WTC11 (cell line): Measurements from ENCODE around the gene HAUS8.

Experiments
- FOXJ3 ChIP-seq: sonication (generic); formaldehyde crosslinking; IDR thresholded peaks from 2 replicates; pipeline ENCODE4 v1.9.0; 2021; ENCODE audit warnings: missing genetic modification reagents, mild to moderate bottlenecking, borderline replicate concordance
- NFYB ChIP-seq: sonication (generic); formaldehyde crosslinking; conservative IDR thresholded peaks from 2 replicates; pipeline ENCODE4 v1.8.0; 2022; ENCODE audit warnings: low read depth, missing genetic modification reagents
- TP53 ChIP-seq: sonication (generic); formaldehyde crosslinking; IDR thresholded peaks from 2 replicates; pipeline ENCODE4 v1.8.1; 2023; ENCODE audit warnings: mild to moderate bottlenecking, missing genetic modification reagents
- ZBTB21 ChIP-seq: sonication (generic); formaldehyde crosslinking; IDR thresholded peaks from 2 replicates; pipeline ENCODE4 v1.8.1; 2023; ENCODE audit warnings: mild to moderate bottlenecking, missing genetic modification reagents, borderline replicate concordance
- ZNF396 ChIP-seq: fragments of 250-450 bp; sonication (Bioruptor Pico); IDR thresholded peaks from 2 replicates; pipeline ENCODE4 v1.8.0; 2021; ENCODE audit warnings: mild to moderate bottlenecking, moderate library complexity, borderline replicate concordance
- TF ChIP-seq, protein P1 (sequence below): fragments of 200-600 bp; IDR thresholded peaks from 2 replicates; pipeline ENCODE4 v1.8.0; 2022; ENCODE audit warnings: antibody characterized with exemption
- TF ChIP-seq, protein P2 (sequence below): sonication (generic); formaldehyde crosslinking; IDR thresholded peaks from 2 replicates; pipeline ENCODE4 v1.8.1; 2022; ENCODE audit warnings: mild to moderate bottlenecking, missing genetic modification reagents, moderate library complexity, borderline replicate concordance

DNA sequence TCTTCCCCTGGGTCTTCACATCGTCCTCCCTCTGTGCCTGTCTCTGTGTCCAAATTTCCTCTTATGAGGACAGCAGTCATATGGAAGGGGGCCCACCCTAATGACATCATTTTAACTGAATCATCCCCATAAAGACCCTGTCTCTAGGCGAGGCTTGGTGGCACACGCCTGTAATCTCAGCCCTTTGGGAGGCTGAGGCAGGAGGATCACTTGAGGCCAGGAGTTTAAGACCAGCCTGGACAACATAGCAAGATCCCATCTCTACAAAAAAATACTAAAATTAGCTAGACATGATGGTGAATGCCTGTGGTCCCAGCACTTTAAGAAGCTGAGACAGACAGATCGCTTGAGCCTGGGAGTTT lies 5.2 kb upstream of the HAUS8 start:
- TF ChIP-seq ZNF396 (no peak), ZBTB21 (CRISPR knock-in tag) (no peak), TP53 (CRISPR knock-in tag) (no peak), FOXJ3 (no peak), NFYB (CRISPR knock-in tag) (no peak)
- TF ChIP-seq, protein P1, sequence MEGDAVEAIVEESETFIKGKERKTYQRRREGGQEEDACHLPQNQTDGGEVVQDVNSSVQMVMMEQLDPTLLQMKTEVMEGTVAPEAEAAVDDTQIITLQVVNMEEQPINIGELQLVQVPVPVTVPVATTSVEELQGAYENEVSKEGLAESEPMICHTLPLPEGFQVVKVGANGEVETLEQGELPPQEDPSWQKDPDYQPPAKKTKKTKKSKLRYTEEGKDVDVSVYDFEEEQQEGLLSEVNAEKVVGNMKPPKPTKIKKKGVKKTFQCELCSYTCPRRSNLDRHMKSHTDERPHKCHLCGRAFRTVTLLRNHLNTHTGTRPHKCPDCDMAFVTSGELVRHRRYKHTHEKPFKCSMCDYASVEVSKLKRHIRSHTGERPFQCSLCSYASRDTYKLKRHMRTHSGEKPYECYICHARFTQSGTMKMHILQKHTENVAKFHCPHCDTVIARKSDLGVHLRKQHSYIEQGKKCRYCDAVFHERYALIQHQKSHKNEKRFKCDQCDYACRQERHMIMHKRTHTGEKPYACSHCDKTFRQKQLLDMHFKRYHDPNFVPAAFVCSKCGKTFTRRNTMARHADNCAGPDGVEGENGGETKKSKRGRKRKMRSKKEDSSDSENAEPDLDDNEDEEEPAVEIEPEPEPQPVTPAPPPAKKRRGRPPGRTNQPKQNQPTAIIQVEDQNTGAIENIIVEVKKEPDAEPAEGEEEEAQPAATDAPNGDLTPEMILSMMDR, result no peak
- TF ChIP-seq, protein P2, sequence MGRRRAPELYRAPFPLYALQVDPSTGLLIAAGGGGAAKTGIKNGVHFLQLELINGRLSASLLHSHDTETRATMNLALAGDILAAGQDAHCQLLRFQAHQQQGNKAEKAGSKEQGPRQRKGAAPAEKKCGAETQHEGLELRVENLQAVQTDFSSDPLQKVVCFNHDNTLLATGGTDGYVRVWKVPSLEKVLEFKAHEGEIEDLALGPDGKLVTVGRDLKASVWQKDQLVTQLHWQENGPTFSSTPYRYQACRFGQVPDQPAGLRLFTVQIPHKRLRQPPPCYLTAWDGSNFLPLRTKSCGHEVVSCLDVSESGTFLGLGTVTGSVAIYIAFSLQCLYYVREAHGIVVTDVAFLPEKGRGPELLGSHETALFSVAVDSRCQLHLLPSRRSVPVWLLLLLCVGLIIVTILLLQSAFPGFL (CRISPR knock-in tag), result no peak
